ENCODE results near the gene RUSF1. TPM values are rescaled to one million over a fixed set of nuclear protein-coding genes. Genes with fewer than 3 reads are reported as not detected.

The RUSF1 gene
- total and polyA plus RNA-seq, 9 of the 15 experiments (the other 6 are each of a cell fraction or from before 2014, with no cell fraction given), result 0.80 to 52.8 (median 27.6) TPM

DNA sequence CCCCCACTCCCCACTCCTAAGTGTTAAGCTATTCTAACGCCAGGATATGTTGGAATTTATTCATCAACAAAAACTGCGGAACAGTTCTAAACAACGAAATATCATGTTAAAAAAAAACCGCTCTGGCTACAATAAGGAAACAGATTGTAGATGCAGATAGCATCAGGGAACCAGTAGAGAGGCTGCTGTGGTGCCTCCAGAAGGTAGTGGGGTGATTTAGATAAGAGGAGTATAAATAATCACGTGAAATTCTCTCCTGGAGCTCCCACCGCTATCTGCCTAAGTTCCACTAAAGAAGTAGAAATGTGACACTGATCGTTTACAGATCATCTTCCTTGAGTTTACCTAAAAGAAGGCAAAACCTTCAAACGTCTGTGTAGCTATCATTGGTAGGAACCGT is 27.5 kb upstream of the RUSF1 start:
- peak; percentile 67 for FAIRE-seq
- H3K4me3 ChIP-seq, result no peak overlapping the region
- in situ Hi-C loops (cut with MboI), result no loop called here
- DNase-seq (ENCODE audit: extremely low read depth in 1 of 4, low spot score in 3 of 4), result peak; percentile 69 to 88 (median 80)
- no peaks in the 10 kb centered on the region for H4K20me1 ChIP-seq (replicated peaks; ENCODE audit: control insufficient read depth, insufficient read depth, low read length)
- intact Hi-C loops (cut with micrococcal nuclease), result no loop called here
- ATAC-seq, result peak; percentile 86
- peak overlapping the region; percentile 34; the same call in 1 of the 3 replicates for H3K27ac ChIP-seq (ENCODE audit: extremely low read depth, low read depth, low read length)
- ChIA-PET CTCF (ENCODE audit: low intra/inter-chr PET ratio) (no interaction called here), POLR2A (interaction anchor here (0.6 to 1.8 kb wide), 9 partner anchors 9 to 177 kb away, joined by 3 to 10 read pairs (median 4); partner anchors contain the start of gene RUSF1)
- H3K27me3 ChIP-seq (ENCODE audit: control insufficient read depth in 2 of 2, insufficient read depth in 2 of 2, low read length in 2 of 2), result no peaks in the 10 kb centered on the region
- H3K9me3 ChIP-seq (replicated peaks; ENCODE audit: control insufficient read depth, insufficient read depth, low read depth, low read length), result peaks cover 9% of the 10 kb centered on the region; the same call in 1 of the 2 replicates
- 0 out of 4 replicates have a peak overlapping the region, but pooled peaks of 1 of the 2 experiments have one; percentile 1 for H3K9ac ChIP-seq (ENCODE audit: insufficient read depth in 1 of 2, low read depth in 2 of 2, low read length in 2 of 2)
- H2AFZ ChIP-seq (ENCODE audit: low read depth, low read length), result peak overlapping the region; percentile 54
- H3K9me1 ChIP-seq (ENCODE audit: control insufficient read depth, insufficient read depth, low read length), result no peaks in the 10 kb centered on the region
- peak overlapping the region; percentile 38 for H3K4me2 ChIP-seq (ENCODE audit: insufficient read depth, low read length)
- no peaks in the 10 kb centered on the region for H3K79me2 ChIP-seq (ENCODE audit: control insufficient read depth, insufficient read depth, low read length)
- no TSS peak for BruUV-seq (replicated peaks)
- H3K4me1 ChIP-seq (replicated peaks in 1 of 2; ENCODE audit: control insufficient read depth in 2 of 2, insufficient read depth in 2 of 2, low read length in 2 of 2), result peaks cover 7 to 16% of the 10 kb centered on the region in 2 experiments; a peak in 3 of 5 replicates
- no peaks in the 10 kb centered on the region for H3K36me3 ChIP-seq (ENCODE audit: control insufficient read depth, insufficient read depth, low read length)
- WGBS (ENCODE audit: insufficient coverage, low coverage, missing lambda C conversion rate), result 1% methylated on average over 9 of the region's 9 CpGs
- TF ChIP-seq, protein P1, sequence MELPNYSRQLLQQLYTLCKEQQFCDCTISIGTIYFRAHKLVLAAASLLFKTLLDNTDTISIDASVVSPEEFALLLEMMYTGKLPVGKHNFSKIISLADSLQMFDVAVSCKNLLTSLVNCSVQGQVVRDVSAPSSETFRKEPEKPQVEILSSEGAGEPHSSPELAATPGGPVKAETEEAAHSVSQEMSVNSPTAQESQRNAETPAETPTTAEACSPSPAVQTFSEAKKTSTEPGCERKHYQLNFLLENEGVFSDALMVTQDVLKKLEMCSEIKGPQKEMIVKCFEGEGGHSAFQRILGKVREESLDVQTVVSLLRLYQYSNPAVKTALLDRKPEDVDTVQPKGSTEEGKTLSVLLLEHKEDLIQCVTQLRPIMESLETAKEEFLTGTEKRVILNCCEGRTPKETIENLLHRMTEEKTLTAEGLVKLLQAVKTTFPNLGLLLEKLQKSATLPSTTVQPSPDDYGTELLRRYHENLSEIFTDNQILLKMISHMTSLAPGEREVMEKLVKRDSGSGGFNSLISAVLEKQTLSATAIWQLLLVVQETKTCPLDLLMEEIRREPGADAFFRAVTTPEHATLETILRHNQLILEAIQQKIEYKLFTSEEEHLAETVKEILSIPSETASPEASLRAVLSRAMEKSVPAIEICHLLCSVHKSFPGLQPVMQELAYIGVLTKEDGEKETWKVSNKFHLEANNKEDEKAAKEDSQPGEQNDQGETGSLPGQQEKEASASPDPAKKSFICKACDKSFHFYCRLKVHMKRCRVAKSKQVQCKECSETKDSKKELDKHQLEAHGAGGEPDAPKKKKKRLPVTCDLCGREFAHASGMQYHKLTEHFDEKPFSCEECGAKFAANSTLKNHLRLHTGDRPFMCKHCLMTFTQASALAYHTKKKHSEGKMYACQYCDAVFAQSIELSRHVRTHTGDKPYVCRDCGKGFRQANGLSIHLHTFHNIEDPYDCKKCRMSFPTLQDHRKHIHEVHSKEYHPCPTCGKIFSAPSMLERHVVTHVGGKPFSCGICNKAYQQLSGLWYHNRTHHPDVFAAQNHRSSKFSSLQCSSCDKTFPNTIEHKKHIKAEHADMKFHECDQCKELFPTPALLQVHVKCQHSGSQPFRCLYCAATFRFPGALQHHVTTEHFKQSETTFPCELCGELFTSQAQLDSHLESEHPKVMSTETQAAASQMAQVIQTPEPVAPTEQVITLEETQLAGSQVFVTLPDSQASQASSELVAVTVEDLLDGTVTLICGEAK (IDR thresholded peaks at IDR 0.05), result 0 out of 2 replicates have a peak, but pooled peaks have one; percentile 31
- TF ChIP-seq, protein P1 (CRISPR knock-in tag; IDR thresholded peaks at IDR 0.05), result no peak
- TF ChIP-seq L3MBTL2 (IDR thresholded peaks at IDR 0.05) (0 out of 2 replicates have a peak, but pooled peaks have one; percentile 37), ARID1B (IDR thresholded peaks at IDR 0.05) (peak; percentile 83), ZNF384 (IDR thresholded peaks at IDR 0.05; ENCODE audit: low read depth, low read length) (peak; percentile 78), HNRNPLL (IDR thresholded peaks at IDR 0.05; ENCODE audit: low read depth, low read length, poor library complexity, severe bottlenecking) (peak; percentile 78), ZNF133 (CRISPR knock-in tag; IDR thresholded peaks at IDR 0.05) (no peak), TRIM24 (IDR thresholded peaks at IDR 0.05) (0 out of 4 replicates have a peak, but pooled peaks of 1 of the 2 experiments have one; percentile 34), MEIS2 (IDR thresholded peaks at IDR 0.05; ENCODE audit: partially characterized antibody) (peak; percentile 46), CREB1 (IDR thresholded peaks at IDR 0.05) (no peak), CREB1 (CRISPR knock-in tag; IDR thresholded peaks at IDR 0.05) (no peak), FOXJ2 (tag; IDR thresholded peaks at IDR 0.05) (0 out of 2 replicates have a peak, but pooled peaks have one; percentile 49), DPF2 (IDR thresholded peaks at IDR 0.05) (peak; percentile 73; the same call in 1 of the 2 replicates), NRF1 (conservative IDR thresholded peaks at IDR 0.05 in 1 of 2, IDR thresholded peaks at IDR 0.05 in 1 of 2) (0 out of 4 replicates have a peak, but pooled peaks of 1 of the 2 experiments have one; percentile 28), TAL1 (IDR thresholded peaks at IDR 0.05) (peak; percentile 81), EP300 (IDR thresholded peaks at IDR 0.05; ENCODE audit: low read length) (peak; percentile 77), LEF1 (IDR thresholded peaks at IDR 0.05) (peak; percentile 64)

Data from K562 (cell line).